Mesothelial cell of epicardium (in vitro differentiated cells): ENCODE data around the gene RND2. TPM values are rescaled to one million over a fixed set of nuclear protein-coding genes. Genes with fewer than 3 reads are reported as not detected.
"Not testable (repeated sequence)": the region's sequence is repeated elsewhere in the genome, so short reads cannot be mapped to it uniquely, and the experiment has no call there.

Source experiments
- DNase-seq, 2 experiments: peaks; one replicate each; pipeline ENCODE4 v3.0.0; 2021; ENCODE audit warnings: low spot score in 2 of 2; ENCODE audit not compliant: unreplicated experiment in 2 of 2
- H3K27ac Mint-ChIP-seq: 2 replicates; pipeline ENCODE4 v1.8.0; 2021; ENCODE audit warnings: mixed read lengths
- H3K27me3 Mint-ChIP-seq: 2 replicates; pipeline ENCODE4 v1.8.0; 2021; ENCODE audit warnings: low read depth, mixed read lengths
- H3K36me3 Mint-ChIP-seq: 2 replicates; pipeline ENCODE4 v1.8.0; 2021; ENCODE audit warnings: mixed read lengths
- H3K4me1 Mint-ChIP-seq: 2 replicates; pipeline ENCODE4 v1.8.0; 2021; ENCODE audit warnings: mixed read lengths
- H3K4me3 Mint-ChIP-seq: 2 replicates; pipeline ENCODE4 v1.8.0; 2021; ENCODE audit warnings: mild to moderate bottlenecking, moderate library complexity, mixed read lengths
- H3K9me3 Mint-ChIP-seq: 2 replicates; pipeline ENCODE4 v1.8.0; 2021; ENCODE audit warnings: mixed read lengths
- CTCF ChIP-seq: fragments of 200-600 bp; sonication (generic); IDR thresholded peaks from one replicate; pipeline ENCODE4 v1.5.0; 2021; ENCODE audit warnings: antibody characterized with exemption; ENCODE audit not compliant: unreplicated experiment
- total RNA-seq: library from RNA; stranded (reverse); gene quantifications from 3 replicates; pipeline ENCODE4 v1.2.1, GENCODE V29; 2021

RND2 gene
- total RNA-seq, 1 donor from 2014 or later, result 8.7 TPM

GRCh38 chr17:42991471-42991870 is 33.6 kb upstream of the RND2 start:
- H3K36me3 Mint-ChIP-seq, result peaks cover 22% of the 10 kb centered on the region
- no peak overlapping the region for H3K27ac Mint-ChIP-seq
- DNase-seq, result no peak
- no peaks in the 10 kb centered on the region for H3K4me1 Mint-ChIP-seq
- H3K4me3 Mint-ChIP-seq, result no peak overlapping the region
- TF ChIP-seq CTCF, result no peak
- H3K27me3 Mint-ChIP-seq, result no peaks in the 10 kb centered on the region
- no peaks in the 10 kb centered on the region for H3K9me3 Mint-ChIP-seq

GRCh38 chr17:42992872-42993271 is 32.2 kb upstream of the RND2 start:
- Mint-ChIP-seq H3K27me3 (no peaks in the 10 kb centered on the region), H3K27ac (no peak overlapping the region), H3K4me3 (no peak overlapping the region), H3K4me1 (peaks cover 5% of the 10 kb centered on the region), H3K36me3 (peaks cover 20% of the 10 kb centered on the region), H3K9me3 (no peaks in the 10 kb centered on the region)
- DNase-seq, result no peak
- TF ChIP-seq CTCF, result no peak

DNA sequence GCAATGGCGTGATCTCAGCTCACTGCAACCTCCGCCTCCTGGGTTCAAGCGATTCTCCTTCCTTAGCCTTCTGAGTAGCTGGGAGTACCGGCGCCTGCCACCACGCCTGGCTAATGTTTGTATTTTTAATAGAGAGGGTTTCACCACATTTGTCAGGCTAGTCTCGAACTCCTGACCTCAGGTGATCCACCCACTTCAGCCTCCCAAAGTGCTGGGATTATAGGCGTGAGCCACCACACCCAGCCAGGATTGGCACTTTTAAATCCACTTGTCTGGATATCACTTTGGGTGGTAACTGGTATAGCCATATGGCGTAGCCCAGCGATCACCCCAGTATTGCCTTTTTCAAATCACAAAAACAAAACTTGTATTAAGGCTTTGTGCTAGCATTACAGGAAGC is 31.1 kb upstream of the RND2 start:
- H3K36me3 Mint-ChIP-seq, result peaks cover 17% of the 10 kb centered on the region
- not testable (repeated sequence) for H3K9me3 Mint-ChIP-seq, H3K27me3 Mint-ChIP-seq, H3K4me1 Mint-ChIP-seq, H3K4me3 Mint-ChIP-seq, H3K27ac Mint-ChIP-seq, DNase-seq

- no peak for DNase-seq
- Mint-ChIP-seq H3K27me3 (no peaks in the 10 kb centered on the region), H3K4me3 (peak overlapping the region; percentile 96)
Observed at GRCh38 chr17:42997390-42997983, 27.5 kb upstream of the RND2 start.

GRCh38 chr17:42997984-42998938 is 26.8 kb upstream of the RND2 start, which contains the start of gene RPL27:
RPL27 (plus strand) TSS chr17:42998419; CDS start chr17:42998751, 332 bp downstream.
- H3K36me3 Mint-ChIP-seq, result peaks cover 10% of the 10 kb centered on the region
- no peaks in the 10 kb centered on the region for H3K9me3 Mint-ChIP-seq
- DNase-seq, result peak; percentile 94 to 96
- H3K4me3 Mint-ChIP-seq, result peak within 1 kb of the TSS; percentile 96
- peak; percentile 85 for TF ChIP-seq CTCF
- H3K27ac Mint-ChIP-seq, result peak within 1 kb of the TSS; percentile 100
- H3K4me1 Mint-ChIP-seq, result peaks cover 25% of the 10 kb centered on the region
- H3K27me3 Mint-ChIP-seq, result no peaks in the 10 kb centered on the region

More at GRCh38 chr17:42997390-42997983, 27.5 kb upstream of the RND2 start:
- peaks cover 25% of the 10 kb centered on the region for H3K4me1 Mint-ChIP-seq
- H3K27ac Mint-ChIP-seq, result peak overlapping the region; percentile 100
- no peak for TF ChIP-seq CTCF
- H3K9me3 Mint-ChIP-seq, result no peaks in the 10 kb centered on the region
- peaks cover 9% of the 10 kb centered on the region for H3K36me3 Mint-ChIP-seq

DNA sequence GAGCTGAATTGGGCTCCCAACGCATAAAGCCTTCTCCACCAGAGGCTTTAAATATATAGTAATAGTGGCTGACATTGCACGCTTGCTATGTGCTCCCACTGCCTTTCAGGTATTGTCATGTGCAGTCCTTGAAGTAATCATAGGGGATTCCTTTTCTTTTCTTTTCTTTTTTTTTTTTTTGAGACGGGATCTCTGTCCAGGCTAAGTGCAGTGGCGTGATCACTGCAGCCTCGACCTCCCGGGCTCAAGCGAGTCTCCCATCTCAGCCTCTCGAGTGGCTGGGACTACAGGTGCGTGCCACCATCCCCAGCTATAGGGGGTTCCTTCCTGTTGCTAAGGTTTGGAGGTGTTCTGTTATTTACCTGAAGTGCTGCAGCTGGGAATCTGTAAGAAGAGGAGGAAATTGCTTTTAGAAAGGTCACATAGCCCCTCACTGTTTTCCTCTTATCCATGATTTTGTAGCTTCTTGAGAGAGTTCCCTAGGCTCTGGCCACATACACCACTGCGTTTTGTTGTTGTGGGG is 26.0 kb upstream of the RND2 start:
- Mint-ChIP-seq H3K27me3 (no peaks in the 10 kb centered on the region), H3K27ac (peak overlapping the region; percentile 100), H3K36me3 (peaks cover 16% of the 10 kb centered on the region), H3K4me1 (peaks cover 25% of the 10 kb centered on the region), H3K9me3 (no peaks in the 10 kb centered on the region), H3K4me3 (peak overlapping the region; percentile 96)
- DNase-seq, result no peak
- no peak for TF ChIP-seq CTCF

DNA sequence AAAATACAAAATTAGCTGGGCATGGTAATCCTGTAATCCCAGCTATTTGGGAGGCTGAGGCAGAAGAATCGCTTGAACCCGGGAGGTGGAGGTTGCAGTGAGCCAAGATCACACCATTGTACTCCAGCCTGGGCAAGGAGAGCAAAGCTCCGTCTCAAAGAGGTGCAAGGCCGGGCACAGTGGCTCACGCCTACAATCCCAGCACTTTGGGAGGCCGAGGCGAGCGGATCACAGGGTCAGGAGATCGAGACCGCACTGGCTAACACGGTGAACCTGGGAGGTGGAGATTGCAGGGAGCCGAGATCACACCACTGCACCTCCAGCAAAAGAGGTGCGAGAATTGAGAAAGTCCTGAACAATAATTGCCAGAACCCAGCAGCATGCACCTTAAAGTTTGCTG is 24.1 kb upstream of the RND2 start:
- H3K27me3 Mint-ChIP-seq, DNase-seq, H3K9me3 Mint-ChIP-seq, H3K4me3 Mint-ChIP-seq: not testable (repeated sequence)
- peak overlapping the region; percentile 12 for H3K27ac Mint-ChIP-seq
- H3K4me1 Mint-ChIP-seq, result peaks cover 25% of the 10 kb centered on the region
- peaks cover 16% of the 10 kb centered on the region for H3K36me3 Mint-ChIP-seq
